Esophagus squamous epithelium (tissue), 5 donors: Measurements from ENCODE around the gene PDE9A. TPM values are rescaled to one million over a fixed set of nuclear protein-coding genes. Genes with fewer than 3 reads are reported as not detected.

Experiments
- DNase-seq: peaks from one replicate; lab custom pipeline; 2025; lab: John Stamatoyannopoulos, UW
- H3K27ac ChIP-seq, 4 donors: fragments of 200-600 bp; sonication (generic); one replicate each; pipeline ENCODE4 v1.5.1; 2016 to 2019; ENCODE audit warnings: mild to moderate bottlenecking in 1 of 4
- H3K27me3 ChIP-seq, 4 donors: fragments of 200-600 bp; sonication (generic); 1 replicate in 3 of 4; 2 replicates in 1 of 4; pipeline versions ENCODE4 v1.5.1 to v1.6.0; 2017 to 2021; ENCODE audit warnings: antibody characterized with exemption in 1 of 4
- H3K36me3 ChIP-seq, 3 donors: fragments of 200-600 bp; sonication (generic); one replicate each; pipeline ENCODE4 v1.5.1; 2016 to 2019
- H3K4me1 ChIP-seq, 3 donors: fragments of 200-600 bp; sonication (generic); one replicate each; pipeline ENCODE4 v1.5.1; 2017 to 2019
- H3K4me3 ChIP-seq, 4 donors: fragments of 200-600 bp; sonication (generic); 1 replicate in 3 of 4; 2 replicates in 1 of 4; pipeline ENCODE4 v1.5.1; 2016 to 2019; ENCODE audit warnings: mild to moderate bottlenecking in 2 of 4, moderate library complexity in 1 of 4
- H3K9me3 ChIP-seq, 3 donors: fragments of 200-600 bp; sonication (generic); one replicate each; pipeline ENCODE4 v1.5.1; 2016 to 2019
- CTCF ChIP-seq, 6 experiments: fragments of 450-650 bp in 4 of 6; fragments of 200-600 bp in 2 of 6; sonication (generic) in 2 of 6; IDR thresholded peaks; one replicate each; pipeline ENCODE4 v1.5.1; 2016 to 2019; ENCODE audit warnings: antibody characterized with exemption in 6 of 6, mild to moderate bottlenecking in 4 of 6, moderate library complexity in 4 of 6
- POLR2A ChIP-seq, 4 donors: fragments of 450-650 bp; IDR thresholded peaks; one replicate each; pipeline ENCODE4 v1.6.1; 2017; ENCODE audit warnings: antibody characterized with exemption in 4 of 4, mild to moderate bottlenecking in 4 of 4, moderate library complexity in 3 of 4
- WGBS, 2 donors: methylation state at CpG; one replicate each; pipeline ENCODE4 v1.1.5; 2018; 5-methylcytosine and 5-hydroxymethylcytosine counted together
- intact Hi-C: fragments of 100-400 bp; cut with DNase I; formaldehyde crosslinking; loops from one replicate; pipeline ENCODE4 v1.15.0; 2022
- total RNA-seq, 4 donors: library from RNA; depleted of rRNA; stranded (reverse); fragments of >200 nt; gene quantifications; one replicate each; pipeline ENCODE4 v1.1.0, GENCODE V29; 2016
- donor health status: DM: yes; HTN: yes; CAD: no.

Gene PDE9A
- total RNA-seq, 4 donors from 2014 or later: 0.61 to 2.9 (median 1.8) TPM

- no peaks in the 10 kb centered on the region for H3K9me3 ChIP-seq
- peaks cover 0 to 4% (median 0%) of the 10 kb centered on the region in 4 donors for H3K27me3 ChIP-seq
- TF ChIP-seq POLR2A (IDR thresholded peaks at IDR 0.05) (no peak), CTCF (IDR thresholded peaks at IDR 0.05) (no peak)
- 73 to 80% methylated on average over 1 to 4 of the region's 15 CpGs for WGBS, 2 donors
- H3K36me3 ChIP-seq: no peaks in the 10 kb centered on the region
- DNase-seq: no peak
- H3K4me1 ChIP-seq: peaks cover 0 to 20% (median 0%) of the 10 kb centered on the region in 3 donors
- no peak overlapping the region for H3K4me3 ChIP-seq
- intact Hi-C loops: no loop called here
- H3K27ac ChIP-seq: no peak overlapping the region
Measured at GRCh38 chr21:42663860-42664535, 10.6 kb downstream of the PDE9A start.

- DNase-seq: no peak
- Histone ChIP-seq H3K27me3 (no peaks in the 10 kb centered on the region), H3K4me1 (peaks cover 0 to 22% (median 0%) of the 10 kb centered on the region in 3 donors), H3K36me3 (no peaks in the 10 kb centered on the region), H3K4me3 (no peak overlapping the region), H3K27ac (no peak overlapping the region), H3K9me3 (no peaks in the 10 kb centered on the region)
- no peak for TF ChIP-seq POLR2A (IDR thresholded peaks at IDR 0.05)
- no peak for TF ChIP-seq CTCF (IDR thresholded peaks at IDR 0.05)
- WGBS, 2 donors: 91 to 93% methylated on average over 9 to 10 of the region's 10 CpGs
- intact Hi-C loops: no loop called here
Measured at GRCh38 chr21:42664614-42665013, 11.2 kb downstream of the PDE9A start.

- Histone ChIP-seq H3K27me3 (no peaks in the 10 kb centered on the region), H3K4me1 (peaks cover 0 to 22% (median 0%) of the 10 kb centered on the region in 3 donors), H3K9me3 (no peaks in the 10 kb centered on the region), H3K36me3 (no peaks in the 10 kb centered on the region), H3K4me3 (no peak overlapping the region), H3K27ac (no peak overlapping the region)
- TF ChIP-seq CTCF (IDR thresholded peaks at IDR 0.05) (no peak), POLR2A (IDR thresholded peaks at IDR 0.05) (no peak)
- no peak for DNase-seq
- WGBS, 2 donors: 63 to 78% methylated on average over 4 to 8 of the region's 8 CpGs
- intact Hi-C loops: no loop called here
Measured at GRCh38 chr21:42665026-42665425, 11.6 kb downstream of the PDE9A start.

- Histone ChIP-seq H3K9me3 (no peaks in the 10 kb centered on the region), H3K4me3 (no peak overlapping the region), H3K4me1 (peaks cover 0 to 22% (median 0%) of the 10 kb centered on the region in 3 donors), H3K36me3 (no peaks in the 10 kb centered on the region), H3K27me3 (no peaks in the 10 kb centered on the region), H3K27ac (no peak overlapping the region)
- DNase-seq: no peak
- TF ChIP-seq POLR2A (IDR thresholded peaks at IDR 0.05) (no peak), CTCF (IDR thresholded peaks at IDR 0.05) (no peak)
- intact Hi-C loops: no loop called here
- WGBS, 2 donors: 86 to 92% methylated on average over 4 to 8 of the region's 13 CpGs
Measured at GRCh38 chr21:42665484-42665883, 12.1 kb downstream of the PDE9A start.

GRCh38 chr21:42666023-42666747 is 12.8 kb downstream of the PDE9A start:
- no peaks in the 10 kb centered on the region for H3K9me3 ChIP-seq
- no peak overlapping the region for H3K27ac ChIP-seq
- intact Hi-C loops: no loop called here
- no peaks in the 10 kb centered on the region for H3K27me3 ChIP-seq
- TF ChIP-seq CTCF (IDR thresholded peaks at IDR 0.05) (no peak), POLR2A (IDR thresholded peaks at IDR 0.05) (no peak)
- peaks cover 0 to 22% (median 0%) of the 10 kb centered on the region in 3 donors for H3K4me1 ChIP-seq
- H3K4me3 ChIP-seq: no peak overlapping the region
- WGBS, 2 donors: 98% methylated on average over 13 of the region's 30 CpGs; no CpG with 5 or more reads in 1 of the 2 donors
- no peak for DNase-seq
- H3K36me3 ChIP-seq: no peaks in the 10 kb centered on the region
